OCI-LY3 (cell line): Measurements from ENCODE around the gene CBR1.

ENCODE experiments used
- H2AFZ ChIP-seq: fragments of 200-600, 300-600 bp; shearing (Covaris generic); 2 replicates; pipeline ENCODE4 v1.6.0; 2014; ENCODE audit warnings: antibody characterized with exemption, low read depth, low read length
- H3K27ac ChIP-seq: fragments of 200-600, 300-600 bp; sonication (generic); 2 replicates; pipeline ENCODE4 v1.5.1; 2014; ENCODE audit warnings: mild to moderate bottlenecking, low read length, moderate library complexity, mixed read lengths
- H3K27me3 ChIP-seq: fragments of 200-600, 300-600 bp; sonication (generic); 2 replicates; pipeline ENCODE4 v1.6.1; 2014; ENCODE audit warnings: low read depth, low read length, mixed read lengths
- H3K36me3 ChIP-seq: fragments of 200-600, 300-600 bp; sonication (generic); replicated peaks from 2 replicates; pipeline ENCODE3; 2014; ENCODE audit warnings: low read depth, low read length, mixed read lengths
- H3K4me1 ChIP-seq: fragments of 300-600, 200-600 bp; sonication (generic); 2 replicates; pipeline ENCODE4 v1.6.1; 2014; ENCODE audit warnings: low read length, mixed read lengths
- H3K4me2 ChIP-seq: fragments of 200-600, 300-600 bp; sonication (generic); 2 replicates; pipeline ENCODE4 v1.6.1; 2014; ENCODE audit warnings: low read length, mixed read lengths
- H3K4me3 ChIP-seq: fragments of 300-600, 200-600 bp; sonication (generic); 2 replicates; pipeline ENCODE4 v1.5.1; 2014; ENCODE audit warnings: antibody characterized with exemption, mild to moderate bottlenecking, low read length, moderate library complexity
- H3K79me2 ChIP-seq: fragments of 300-600, 200-600 bp; shearing (Covaris generic); 2 replicates; pipeline ENCODE4 v1.6.1; 2014; ENCODE audit warnings: mild to moderate bottlenecking, low read length, mixed read lengths
- H3K9ac ChIP-seq: fragments of 300-600, 200-600 bp; shearing (Covaris generic); 2 replicates; pipeline ENCODE4 v1.6.0; 2014; ENCODE audit warnings: mild to moderate bottlenecking, low read length, moderate library complexity
- H3K9me3 ChIP-seq: fragments of 200-600, 300-600 bp; shearing (Covaris generic); 2 replicates; pipeline ENCODE4 v1.6.1; 2014; ENCODE audit warnings: low read length, mixed read lengths; ENCODE audit not compliant: insufficient read depth
- H4K20me1 ChIP-seq: fragments of 200-600, 300-600 bp; sonication (generic); 2 replicates; pipeline ENCODE4 v1.6.1; 2016; ENCODE audit warnings: low read length, mixed read lengths; ENCODE audit not compliant: insufficient read depth
- CTCF ChIP-seq: fragments of 200-600, 300-600 bp; sonication (generic); IDR thresholded peaks from 2 replicates; pipeline ENCODE4 v1.5.1; 2014; ENCODE audit warnings: antibody characterized with exemption, low read length, low read depth
- EZH2phosphoT487 ChIP-seq: fragments of 200-600 bp; shearing (Covaris generic); IDR thresholded peaks from 2 replicates; pipeline ENCODE4 v1.6.1; 2018; ENCODE audit warnings: antibody characterized with exemption, mixed run types, low read depth

The CBR1 gene

DNA sequence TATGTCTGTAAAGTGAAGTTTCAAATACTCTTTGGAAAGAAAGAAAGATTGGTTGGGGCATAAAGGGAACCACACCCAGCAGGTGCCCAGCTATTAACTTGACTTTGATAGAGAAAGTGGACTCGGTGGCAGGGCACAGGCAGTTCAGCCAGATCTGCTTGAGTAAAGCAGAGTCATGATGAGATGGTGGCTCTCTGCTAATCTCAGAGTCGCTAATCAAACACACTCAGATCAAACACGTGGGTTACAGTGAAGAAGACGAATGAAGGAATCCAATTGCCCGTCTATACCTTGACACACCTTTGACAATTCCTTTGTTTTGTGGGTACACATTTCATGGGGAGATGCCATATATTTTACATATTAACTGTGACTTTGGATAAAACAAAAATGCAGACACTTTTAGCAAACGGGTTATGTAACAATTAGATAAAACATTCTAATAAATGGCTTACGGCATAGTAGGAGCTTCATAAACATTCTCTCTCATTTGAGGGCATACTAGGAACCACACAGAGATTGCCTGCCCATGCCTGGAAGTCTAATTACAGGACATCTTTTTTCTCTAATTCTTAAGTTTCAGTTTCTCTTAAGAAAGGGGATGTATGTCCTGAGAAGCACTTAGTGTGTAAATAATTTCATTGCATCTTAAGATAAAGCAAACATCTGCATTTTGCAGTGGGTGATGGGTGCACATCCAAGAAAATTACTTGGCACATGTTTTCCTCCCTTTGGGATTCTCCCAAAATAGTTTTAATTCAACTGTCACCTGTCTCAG, 7.2 kb downstream of the CBR1 start:
- H3K4me2 ChIP-seq = peak overlapping the region; percentile 61
- H2AFZ ChIP-seq = peak overlapping the region; percentile 54
- H3K4me3 ChIP-seq = peak overlapping the region; percentile 36

GRCh38 chr21:36077758-36078157, 7.9 kb downstream of the CBR1 start:
- H3K4me2 ChIP-seq = peak overlapping the region; percentile 61

More for the DNA sequence above, 7.2 kb downstream of the CBR1 start:
- Histone ChIP-seq H3K4me1 (peaks cover 26% of the 10 kb centered on the region), H4K20me1 (no peaks in the 10 kb centered on the region), H3K27ac (no peak overlapping the region), H3K9me3 (no peaks in the 10 kb centered on the region), H3K9ac (no peak overlapping the region), H3K79me2 (no peaks in the 10 kb centered on the region), H3K27me3 (no peaks in the 10 kb centered on the region), H3K36me3 (no peaks in the 10 kb centered on the region)
- TF ChIP-seq EZH2phosphoT487 = no peak
- TF ChIP-seq CTCF = no peak

GRCh38 chr21:36079010-36079649, 9.3 kb downstream of the CBR1 start:
- Histone ChIP-seq H3K9me3 (no peaks in the 10 kb centered on the region), H4K20me1 (no peaks in the 10 kb centered on the region), H3K9ac (no peak overlapping the region), H3K4me1 (peaks cover 26% of the 10 kb centered on the region), H3K4me2 (peak overlapping the region; percentile 62), H3K27me3 (no peaks in the 10 kb centered on the region), H2AFZ (peak overlapping the region; percentile 67; the same call in 1 of the 2 replicates), H3K79me2 (no peaks in the 10 kb centered on the region), H3K36me3 (no peaks in the 10 kb centered on the region), H3K27ac (peak overlapping the region; percentile 21), H3K4me3 (peak overlapping the region; percentile 24; the same call in 1 of the 2 replicates)
- TF ChIP-seq EZH2phosphoT487 (no peak), CTCF (no peak)

More at GRCh38 chr21:36077758-36078157, 7.9 kb downstream of the CBR1 start:
- Histone ChIP-seq H3K9me3 (no peaks in the 10 kb centered on the region), H3K9ac (no peak overlapping the region), H3K27me3 (no peaks in the 10 kb centered on the region), H3K79me2 (no peaks in the 10 kb centered on the region), H3K27ac (no peak overlapping the region), H2AFZ (peak overlapping the region; percentile 54), H3K4me1 (peaks cover 26% of the 10 kb centered on the region), H3K4me3 (peak overlapping the region; percentile 36; the same call in 1 of the 2 replicates), H4K20me1 (no peaks in the 10 kb centered on the region), H3K36me3 (no peaks in the 10 kb centered on the region)
- no peak for TF ChIP-seq CTCF

DNA sequence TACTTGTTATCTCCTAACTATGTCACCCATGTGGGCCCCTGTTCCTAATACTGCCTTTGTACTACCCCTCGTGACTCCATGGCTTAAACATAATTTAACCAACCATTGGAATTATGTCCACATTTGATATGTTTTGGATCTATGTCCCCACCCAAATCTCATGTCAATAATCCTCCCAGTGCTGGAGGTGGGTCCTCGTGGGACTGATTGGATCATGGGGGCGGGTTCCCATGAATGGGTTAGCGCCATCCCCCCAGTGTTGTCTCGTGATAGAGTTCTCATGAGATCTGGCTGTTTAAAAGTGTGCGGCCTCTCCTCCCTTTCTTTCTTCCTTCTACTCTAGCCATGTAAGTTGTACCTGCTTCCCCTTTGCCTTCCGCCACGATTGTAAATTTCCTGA, 9.8 kb downstream of the CBR1 start:
- Histone ChIP-seq H3K4me3 (no peak overlapping the region), H3K9me3 (no peaks in the 10 kb centered on the region), H3K9ac (no peak overlapping the region), H3K36me3 (no peaks in the 10 kb centered on the region), H3K79me2 (no peaks in the 10 kb centered on the region), H3K27me3 (no peaks in the 10 kb centered on the region), H3K4me1 (peaks cover 26% of the 10 kb centered on the region), H4K20me1 (no peaks in the 10 kb centered on the region), H2AFZ (no peak overlapping the region), H3K27ac (no peak overlapping the region), H3K4me2 (no peak overlapping the region)
- no peak for TF ChIP-seq CTCF
- no peak for TF ChIP-seq EZH2phosphoT487
